HG03432 (cell line): ENCODE results near the gene EME1.
A peak's percentile ranks its signal among the peaks of the same experiment; 100 is the strongest.
"Not testable (repeated sequence)": the region's sequence is repeated elsewhere in the genome, so short reads cannot be mapped to it uniquely, and the experiment has no call there.

ENCODE experiments used
- ATAC-seq: cut with Tn5 transposase; IDR thresholded peaks from one replicate; pipeline ENCODE4 v1.9.1; 2021; ENCODE audit warnings: mild to moderate bottlenecking, moderate library complexity; ENCODE audit not compliant: unreplicated experiment

The EME1 gene

DNA sequence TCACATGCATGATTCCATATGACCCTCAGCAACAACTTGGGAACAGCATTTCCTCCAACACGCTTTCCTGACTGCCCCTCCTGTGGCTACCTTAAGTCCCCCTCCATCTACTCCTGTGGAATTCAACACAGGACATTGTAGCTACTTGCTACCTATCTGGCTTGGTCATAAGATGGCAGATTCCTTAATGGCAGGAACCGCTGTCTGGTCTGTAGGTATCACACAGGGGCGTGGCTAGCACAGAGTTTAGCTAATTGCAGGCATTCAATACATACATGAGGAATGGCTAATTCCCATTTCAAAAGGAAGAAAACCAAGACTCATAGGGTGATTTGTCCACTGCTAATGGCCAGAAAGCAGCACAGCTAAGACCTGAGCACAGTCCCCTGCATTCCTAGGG, 15.7 kb downstream of the EME1 start:
- ATAC-seq: no peak

DNA sequence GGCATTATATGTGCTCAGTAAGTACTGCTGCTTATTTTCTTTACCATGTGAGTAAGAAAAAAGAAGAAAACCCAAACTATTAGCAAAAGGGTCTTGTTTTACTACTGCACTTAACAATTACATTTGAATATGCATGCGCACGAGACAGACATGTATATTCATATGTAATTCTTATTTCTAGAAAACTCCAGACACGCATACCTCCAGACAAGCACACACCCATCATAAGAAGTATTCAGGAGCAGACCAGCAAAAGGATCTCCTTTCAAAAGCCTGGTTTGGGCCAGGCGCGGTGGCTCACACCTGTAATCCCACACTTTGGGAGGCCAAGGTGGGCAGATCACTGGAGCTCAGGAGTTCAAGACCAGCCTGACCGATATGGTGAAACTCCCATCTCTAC, 16.5 kb downstream of the EME1 start:
- no peak for ATAC-seq

DNA sequence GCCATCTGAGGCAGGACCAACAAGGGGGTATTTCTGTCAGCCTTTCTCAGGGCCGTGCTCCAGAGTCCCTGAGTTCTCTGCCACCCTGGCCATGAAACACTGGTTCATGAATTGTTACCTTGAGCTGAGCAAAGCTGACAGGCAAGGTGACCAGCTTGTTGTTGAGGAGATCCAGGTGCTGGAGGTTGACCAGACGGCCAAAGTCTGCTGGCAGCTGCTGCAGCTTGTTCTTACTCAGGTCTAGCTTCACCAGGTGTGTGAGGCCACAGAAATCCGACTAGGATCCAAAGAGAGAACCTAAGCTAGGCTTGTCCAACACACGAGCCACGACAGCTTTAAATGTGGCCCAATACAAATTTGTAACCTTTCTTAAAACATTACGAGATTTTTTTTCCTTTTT, 19.6 kb downstream of the EME1 start:
- no peak for ATAC-seq

DNA sequence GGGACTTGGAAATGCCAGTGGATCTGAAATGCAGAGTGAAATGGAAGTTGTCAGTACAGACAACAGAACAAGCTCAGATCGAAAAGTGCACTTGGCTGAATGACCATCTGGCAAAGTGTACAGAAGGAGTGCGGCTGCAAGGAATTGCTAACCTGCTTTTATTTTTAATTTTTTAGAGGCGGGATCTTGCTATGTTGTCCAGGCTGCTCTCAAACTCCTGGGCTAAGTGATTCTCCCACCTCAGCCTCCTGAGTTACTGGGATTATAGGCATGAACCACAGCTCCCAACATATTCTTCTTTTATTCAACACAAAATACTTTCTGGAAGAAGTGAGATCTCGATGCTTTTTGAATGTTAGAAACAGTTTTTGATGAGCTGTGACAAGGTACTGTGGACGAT, 20.7 kb downstream of the EME1 start:
- ATAC-seq: no peak

DNA sequence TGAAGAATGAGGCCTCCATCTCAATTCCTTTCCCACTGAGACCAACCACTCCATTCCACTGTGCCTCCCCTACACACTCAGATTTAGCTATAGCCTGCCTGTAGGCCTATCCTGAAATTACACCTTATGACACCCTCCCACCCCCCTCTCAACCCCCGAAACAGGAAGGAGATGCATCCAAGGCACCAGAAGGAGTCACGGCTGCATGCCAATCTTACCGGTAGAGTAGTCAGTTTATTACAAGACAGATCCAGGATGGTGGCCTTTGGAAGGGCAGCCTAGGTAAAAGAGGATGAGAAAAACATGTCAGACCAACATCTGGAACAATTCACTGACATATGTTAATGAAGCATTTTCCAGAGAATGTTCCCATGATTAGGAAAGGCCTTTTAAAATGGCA, 21.7 kb downstream of the EME1 start:
- ATAC-seq: no peak

DNA sequence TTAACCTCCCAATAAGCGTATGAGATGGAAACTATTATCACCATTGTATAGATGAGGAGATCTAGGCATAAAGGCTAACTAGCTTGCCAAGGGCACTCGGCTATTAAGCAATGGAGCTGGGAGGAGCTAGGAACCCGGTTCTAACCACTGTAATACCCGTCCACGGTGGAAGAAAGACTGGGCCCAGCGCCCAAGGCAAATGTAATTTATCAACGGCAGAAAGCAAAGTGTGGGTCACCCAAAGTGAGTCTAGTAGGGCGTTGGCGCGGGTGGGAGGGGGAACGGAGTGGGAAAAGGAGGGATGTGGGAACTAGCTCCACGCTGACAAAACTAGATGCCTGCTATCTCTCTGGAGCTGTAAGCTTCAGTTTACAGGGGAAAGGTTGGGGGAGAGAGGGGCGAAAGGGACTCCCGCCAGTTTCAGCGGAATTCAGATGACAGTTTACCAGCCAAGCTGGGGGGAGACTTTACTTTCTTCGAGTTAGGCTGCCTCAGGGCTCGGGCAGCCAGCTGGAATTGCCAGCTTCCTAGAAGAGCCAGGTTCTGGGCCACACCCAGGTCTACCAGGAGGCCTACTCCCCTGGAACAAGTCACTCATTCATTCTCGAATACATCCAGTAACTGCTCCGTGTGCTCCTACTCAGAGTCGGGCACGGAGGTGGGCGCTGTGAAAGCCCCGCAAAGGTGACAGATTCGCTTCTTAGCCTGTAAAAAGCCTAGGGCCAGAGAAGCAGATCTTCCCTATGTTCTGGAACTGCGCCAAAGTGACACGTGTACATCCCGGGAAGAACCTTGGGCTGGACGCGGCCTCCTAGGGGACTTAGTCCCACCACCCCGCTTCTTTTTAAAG, 23.5 kb downstream of the EME1 start:
- peak; percentile 13 for ATAC-seq

DNA sequence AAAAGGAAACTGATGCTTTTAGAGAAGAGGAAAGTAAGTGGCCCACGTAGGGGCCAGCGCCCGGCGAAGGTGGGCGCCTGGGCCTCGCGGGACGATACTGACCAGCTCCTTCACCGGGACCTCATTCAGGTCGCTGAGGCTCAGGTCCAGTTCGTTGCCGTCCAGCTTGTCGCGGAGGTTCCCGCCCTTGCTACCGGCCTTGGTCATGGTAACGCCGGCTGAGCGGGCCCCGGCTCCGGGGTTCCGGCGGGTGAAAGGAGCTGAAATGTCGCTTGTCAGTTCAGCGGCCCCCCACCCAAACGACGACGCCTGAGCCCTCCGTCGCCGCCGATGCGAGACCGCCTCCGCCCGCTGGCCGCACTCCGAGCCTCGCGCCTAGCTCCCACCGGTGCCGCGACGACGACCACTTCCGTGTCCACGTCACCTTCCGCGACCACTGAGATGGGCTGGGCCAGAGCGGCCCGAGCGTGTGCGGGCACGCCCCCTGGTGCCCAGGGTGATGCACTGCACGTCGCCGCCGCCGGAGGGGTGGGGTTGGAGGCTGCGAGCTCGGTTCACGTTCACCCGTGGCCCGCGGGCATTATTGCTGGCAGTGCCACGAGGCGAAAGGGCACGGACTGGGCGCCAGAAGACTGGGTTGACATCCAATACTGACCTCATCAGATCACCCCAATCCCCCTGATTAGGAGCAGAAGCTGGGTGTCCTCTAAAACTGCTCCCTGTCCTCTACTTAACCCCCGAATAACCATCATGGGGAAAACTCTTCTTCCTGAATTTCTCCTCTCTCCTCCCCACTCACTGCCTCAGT, 24.3 kb downstream of the EME1 start, which contains the start of gene LRRC59:
Gene LRRC59 (minus strand): TSS at position 413 of the 808 bp plus-strand sequence. CDS start 206 bp downstream, at position 207.
- ATAC-seq: peak; percentile 98

DNA sequence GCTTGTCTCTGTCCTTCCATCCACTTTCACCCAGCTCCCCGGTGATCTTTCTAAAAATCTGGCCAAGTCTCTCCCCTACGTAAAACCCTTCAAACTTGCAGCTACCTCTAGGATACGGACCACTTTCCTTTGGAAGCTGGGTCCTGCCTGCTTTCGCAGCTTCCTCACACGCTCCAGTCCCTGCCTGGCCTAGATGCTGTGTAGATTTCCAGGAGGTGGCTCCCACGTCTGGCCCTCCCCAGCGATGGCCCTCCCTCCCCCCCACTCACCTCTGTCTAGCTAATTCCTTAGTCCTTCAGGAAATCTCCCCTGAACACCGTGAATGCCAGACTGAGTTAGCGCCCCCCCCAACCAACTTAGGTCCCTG, 24.9 kb downstream of the EME1 start:
- ATAC-seq: no peak

DNA sequence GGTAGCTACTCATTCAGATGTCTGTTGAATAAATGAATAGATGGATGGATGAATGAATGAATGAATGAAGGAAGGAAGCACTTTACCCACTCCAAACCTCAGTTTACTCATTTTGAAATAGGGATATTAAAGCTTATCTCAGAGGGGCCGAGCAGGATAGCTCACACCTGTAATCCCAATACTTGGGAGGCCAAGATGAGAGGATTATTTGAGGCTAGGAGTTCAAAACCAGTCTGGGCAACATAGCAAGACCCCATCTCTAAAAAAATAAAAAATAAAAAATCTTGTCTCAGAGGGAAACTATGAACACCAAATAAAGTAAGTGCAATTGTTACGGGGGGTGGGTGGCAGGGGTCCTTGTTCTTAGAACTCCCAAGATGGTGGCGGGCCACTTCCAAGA, 25.6 kb downstream of the EME1 start:
- not testable (repeated sequence) for ATAC-seq

DNA sequence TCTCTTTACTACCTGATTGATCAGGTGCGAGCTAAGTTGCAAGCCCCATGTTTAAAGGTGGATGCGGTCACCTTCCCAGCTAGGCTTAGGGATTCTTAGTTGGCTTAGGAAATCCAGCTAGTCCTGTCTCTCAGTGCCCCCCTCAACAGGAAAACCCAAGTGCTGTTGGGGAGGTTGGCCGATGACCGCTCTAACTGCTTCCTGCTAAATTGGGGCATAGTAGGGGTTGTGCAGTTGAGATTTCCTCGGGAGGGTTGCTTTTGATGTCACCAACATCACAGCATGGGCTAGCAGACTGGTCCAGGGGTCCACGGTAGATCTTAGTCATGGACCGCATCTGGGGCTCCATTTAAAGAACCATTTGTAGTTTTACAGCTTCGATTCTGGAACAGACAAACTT, 26.6 kb downstream of the EME1 start:
- not testable (repeated sequence) for ATAC-seq

DNA sequence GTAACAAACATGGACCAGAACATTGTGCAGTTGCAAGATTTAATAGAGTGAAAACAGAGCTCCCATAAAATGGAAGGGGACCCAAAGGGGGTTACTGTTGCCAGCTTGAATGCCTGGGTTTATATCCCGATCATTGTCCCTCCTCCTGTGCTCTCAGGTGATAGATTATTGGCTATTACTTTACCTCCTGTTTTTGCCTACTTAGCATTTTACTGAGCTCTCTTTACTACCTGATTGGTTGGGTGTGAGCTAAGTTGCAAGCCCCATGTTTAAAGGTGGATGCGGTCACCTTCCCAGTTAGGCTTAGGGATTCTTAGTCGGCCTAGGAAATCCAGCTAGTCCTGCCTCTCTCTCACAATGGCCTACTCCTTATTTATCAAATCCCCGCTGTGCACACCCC, 32.3 kb downstream of the EME1 start:
- ATAC-seq: not testable (repeated sequence)

DNA sequence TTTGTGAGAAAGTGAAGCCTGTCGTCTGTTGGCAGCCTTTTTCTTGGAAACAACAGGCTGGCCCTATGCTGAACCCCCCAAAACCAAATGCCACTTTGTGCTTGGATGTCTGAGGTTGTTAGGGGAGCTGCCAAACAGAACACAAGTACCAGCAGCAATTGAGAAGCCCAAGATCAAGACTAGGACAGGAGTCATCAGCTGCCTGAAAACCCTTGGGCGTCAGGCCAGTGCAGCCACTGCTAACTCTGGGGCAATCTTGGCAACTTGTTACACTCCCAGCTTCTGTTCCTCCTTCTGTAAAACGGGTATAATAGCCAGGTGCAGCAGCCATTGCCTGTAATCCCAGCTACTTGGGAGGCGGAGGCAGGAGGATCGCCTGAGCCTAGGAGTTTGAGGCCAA, 33.5 kb downstream of the EME1 start:
- ATAC-seq: no peak

DNA sequence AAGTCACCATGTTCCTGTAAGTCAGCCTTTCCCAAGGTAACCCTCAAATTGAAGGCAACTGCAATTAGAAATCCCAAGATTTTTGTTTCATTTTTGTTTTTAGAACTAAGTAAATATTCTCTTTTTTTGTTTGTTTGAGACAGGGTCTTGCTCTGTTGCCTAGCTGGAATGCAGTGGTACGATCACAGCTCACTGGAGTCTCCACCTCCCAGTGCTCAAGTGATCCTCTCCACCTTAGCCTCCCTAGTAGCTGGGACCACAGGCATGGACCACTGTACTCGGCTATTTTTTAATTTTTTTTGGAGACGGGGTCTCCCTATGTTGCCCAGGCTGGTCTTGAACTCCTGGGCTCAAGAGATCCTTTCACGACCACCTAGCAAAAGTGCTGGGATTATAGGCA, 34.9 kb downstream of the EME1 start:
- ATAC-seq: no peak

DNA sequence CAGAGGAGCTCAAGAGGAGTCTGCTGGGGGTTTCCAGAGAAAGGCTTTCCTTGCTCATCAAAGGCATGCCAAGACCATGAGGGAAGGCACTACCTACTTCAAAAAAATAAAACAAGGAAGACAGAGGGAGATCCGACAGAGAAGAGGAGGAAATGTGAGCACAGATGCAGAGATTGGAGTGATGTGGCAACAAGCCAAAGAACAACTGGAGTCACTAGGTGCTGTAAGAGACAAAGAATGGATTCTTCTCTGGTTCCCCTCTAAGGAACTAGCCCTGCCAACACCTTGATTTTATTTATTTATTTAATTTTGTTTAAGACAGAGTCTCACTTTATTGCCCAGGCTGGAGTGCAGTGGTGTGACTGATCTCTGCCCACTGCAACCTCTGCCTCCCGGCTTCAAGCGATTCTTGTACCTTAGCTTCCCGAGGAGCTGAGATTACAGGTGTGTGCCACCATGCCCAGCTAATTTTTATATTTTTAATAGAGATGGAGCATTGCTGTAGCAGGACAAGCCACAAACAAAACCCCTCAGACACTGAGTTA, 39.2 kb downstream of the EME1 start:
- no peak for ATAC-seq

DNA sequence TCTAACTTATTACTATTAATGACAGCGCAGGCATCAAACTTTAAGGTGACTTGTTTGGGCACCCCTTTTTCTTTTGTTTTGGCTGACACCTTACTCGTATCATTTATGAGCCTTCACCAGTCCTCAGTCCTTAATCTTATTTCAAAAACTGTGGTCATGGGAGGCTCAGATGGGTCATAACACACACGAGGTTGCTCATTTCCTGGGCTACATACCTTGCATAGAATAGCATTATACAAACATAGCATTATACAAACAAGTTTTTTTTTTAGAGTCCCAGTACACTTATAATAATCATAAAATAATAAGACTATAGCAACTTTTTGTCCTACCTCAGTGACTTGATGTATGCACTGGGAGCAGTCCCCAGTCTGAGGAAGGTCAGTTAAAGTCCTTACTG, 41.8 kb downstream of the EME1 start:
- ATAC-seq: no peak

DNA sequence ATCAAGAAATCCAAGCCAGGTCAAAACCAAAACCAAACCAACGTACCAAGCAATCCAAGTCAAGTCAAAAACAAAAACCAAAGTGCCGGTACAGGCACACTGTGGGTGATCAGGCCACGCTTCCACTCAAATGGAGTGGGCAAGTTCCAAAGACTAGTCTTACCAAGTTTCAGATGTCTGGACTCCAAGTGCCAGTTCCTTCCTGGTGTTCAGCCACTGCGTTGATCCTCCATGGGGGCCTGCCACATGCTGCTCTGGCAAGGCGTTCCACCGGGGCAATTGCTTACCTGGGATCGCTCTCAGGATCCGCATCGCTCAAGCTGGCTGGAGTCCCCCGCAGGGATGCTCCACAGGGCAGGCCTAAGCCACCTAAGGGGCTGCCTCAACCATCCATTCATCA, 46.5 kb downstream of the EME1 start:
- ATAC-seq: not testable (repeated sequence)

DNA sequence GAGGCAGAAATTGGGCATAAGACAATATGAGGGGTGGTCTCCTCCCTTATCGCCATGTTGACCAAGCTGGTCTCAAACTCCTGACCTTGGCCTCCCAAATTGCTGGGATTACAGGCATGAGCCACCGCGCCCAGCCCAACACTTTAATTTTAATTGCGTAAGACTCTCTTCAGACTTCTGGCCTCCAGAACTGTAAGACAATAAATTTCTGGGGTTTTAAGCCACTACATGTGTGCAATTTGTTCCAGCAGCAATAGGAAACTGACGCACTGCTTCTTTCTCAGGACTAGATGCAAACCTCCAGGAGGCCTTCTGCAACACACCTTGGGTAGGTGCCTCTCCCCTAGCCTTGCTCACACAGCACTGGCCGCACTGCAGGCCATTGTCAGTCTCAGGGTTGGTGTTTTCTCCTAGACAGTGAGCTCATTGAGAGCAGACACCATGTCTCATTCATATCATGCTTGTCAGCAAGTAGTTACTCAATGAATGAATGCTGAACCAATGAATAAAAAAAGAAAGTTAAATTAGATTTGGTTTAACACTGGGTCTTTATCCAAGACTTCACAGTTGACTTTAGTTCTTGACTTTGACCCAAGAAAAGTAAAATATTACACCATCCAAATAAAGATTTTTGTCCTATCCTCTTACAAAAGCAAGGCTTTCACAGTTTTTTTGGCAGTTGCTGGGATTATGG, 47.5 kb downstream of the EME1 start:
- no peak for ATAC-seq

DNA sequence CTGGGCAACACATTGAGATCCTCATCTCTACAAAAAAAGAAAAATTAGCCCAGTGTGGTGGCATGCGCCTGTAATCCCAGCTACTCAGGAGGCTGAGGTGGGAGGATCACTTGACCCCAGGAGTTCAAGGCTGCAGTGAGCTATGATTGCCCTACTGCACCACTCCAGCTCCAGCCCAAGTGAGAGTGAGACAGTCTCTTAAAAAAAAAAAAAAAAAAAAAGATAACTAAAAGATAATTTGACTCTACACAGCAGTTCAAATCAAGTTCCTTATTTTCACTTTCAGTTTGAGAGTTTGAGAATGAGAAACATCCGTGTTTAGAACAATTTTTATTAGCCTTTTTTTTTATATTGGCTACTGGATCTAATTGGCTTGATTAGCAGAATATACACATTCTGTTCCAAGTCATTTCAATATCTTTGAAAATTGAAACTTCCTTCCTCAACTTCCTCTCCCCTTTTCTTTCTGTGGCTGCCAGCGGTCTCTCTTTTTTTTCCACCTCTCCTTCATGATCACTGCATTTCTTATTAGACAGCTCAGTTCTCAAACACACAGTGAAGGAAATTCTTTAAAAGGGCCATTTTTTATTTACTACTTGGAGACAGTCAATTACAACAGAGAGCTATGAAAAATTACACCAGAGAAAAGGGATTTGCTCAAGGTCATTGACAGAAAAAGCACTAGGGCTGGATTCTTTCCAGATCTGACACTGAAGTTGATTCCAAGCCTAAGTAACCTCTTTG, 48.5 kb downstream of the EME1 start:
- ATAC-seq: no peak

DNA sequence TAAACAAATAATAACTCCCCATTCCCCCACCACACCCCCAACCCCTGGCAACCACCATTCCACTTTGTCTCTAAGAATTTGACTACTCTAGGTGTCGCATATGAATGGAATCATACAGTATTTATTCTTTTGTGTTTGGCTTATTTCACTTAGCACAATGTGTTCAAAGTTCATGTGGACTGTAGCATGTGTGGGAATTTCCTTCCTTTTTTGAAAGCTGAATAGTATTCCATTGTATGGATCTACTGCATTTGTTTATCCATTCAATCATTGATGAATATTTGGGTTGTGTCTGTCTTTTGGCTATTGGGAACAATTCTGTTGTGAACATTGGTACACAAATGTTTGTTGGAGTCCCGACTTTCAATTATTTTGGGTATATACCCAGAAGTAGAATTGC, 49.7 kb downstream of the EME1 start:
- no peak for ATAC-seq

DNA sequence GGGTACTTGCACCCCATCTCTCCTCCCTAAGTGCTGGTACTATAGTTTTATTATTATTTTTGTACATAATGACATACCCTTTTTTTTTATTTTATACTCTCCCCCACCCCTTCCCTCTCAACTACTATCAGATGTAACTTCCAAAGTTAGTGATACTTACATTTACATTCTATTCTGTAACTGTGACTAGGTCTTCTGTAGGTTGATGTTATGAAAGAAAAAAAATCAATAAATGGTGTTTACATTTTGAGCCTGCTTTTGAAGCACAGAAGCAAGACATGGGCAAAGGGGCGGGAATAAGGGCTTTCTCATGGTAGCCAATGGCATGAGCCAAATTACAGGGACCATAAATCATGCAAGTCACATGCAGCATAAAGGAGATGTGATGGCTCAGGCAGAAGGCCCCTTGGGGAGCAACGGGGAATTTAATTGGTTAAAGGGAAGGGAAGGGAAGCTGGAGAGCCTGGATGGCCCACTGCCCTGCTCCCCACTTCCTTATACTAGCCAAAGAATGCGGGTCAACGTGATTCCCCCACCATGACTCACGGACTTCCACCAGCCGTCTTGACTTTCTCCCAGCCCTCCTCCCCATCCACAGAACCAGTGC, 50.6 kb downstream of the EME1 start:
- ATAC-seq: no peak
